ENCODE data around the gene NOBOX.

NOBOX gene

DNA sequence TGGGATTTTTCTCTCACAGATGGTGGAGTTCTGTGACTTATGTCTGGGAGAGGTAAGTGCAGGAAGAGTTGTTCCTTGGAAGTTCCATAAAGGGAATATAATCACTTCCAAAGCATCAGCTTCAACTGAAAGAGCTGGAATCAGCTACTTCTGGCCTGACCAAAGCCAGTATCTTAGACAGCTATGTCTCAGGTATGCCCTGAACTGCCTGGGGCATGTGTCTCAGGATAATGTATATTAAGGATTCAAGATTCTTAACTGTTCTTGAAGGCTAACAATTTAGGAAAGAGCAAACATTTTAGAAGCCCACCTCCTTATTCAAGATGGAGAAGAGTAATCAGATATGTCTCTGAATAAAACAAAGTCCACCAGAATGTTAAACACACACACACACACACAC lies 12.4 kb upstream of the NOBOX start:
- H3K27ac ChIP-seq: no peak overlapping the region
- H3K4me3 ChIP-seq: no peak overlapping the region
- no peaks in the 10 kb centered on the region for H3K27me3 ChIP-seq
- peaks cover 12% of the 10 kb centered on the region for H3K9me3 ChIP-seq
- no peak for TF ChIP-seq Cebpa-rat (IDR thresholded peaks at IDR 0.05)
- H3K36me3 ChIP-seq: no peaks in the 10 kb centered on the region
- H3K9ac ChIP-seq: no peak overlapping the region
- no peaks in the 10 kb centered on the region for H3K4me1 ChIP-seq
- H3K4me2 ChIP-seq: no peak overlapping the region
- H4K20me1 ChIP-seq: no peaks in the 10 kb centered on the region

DNA sequence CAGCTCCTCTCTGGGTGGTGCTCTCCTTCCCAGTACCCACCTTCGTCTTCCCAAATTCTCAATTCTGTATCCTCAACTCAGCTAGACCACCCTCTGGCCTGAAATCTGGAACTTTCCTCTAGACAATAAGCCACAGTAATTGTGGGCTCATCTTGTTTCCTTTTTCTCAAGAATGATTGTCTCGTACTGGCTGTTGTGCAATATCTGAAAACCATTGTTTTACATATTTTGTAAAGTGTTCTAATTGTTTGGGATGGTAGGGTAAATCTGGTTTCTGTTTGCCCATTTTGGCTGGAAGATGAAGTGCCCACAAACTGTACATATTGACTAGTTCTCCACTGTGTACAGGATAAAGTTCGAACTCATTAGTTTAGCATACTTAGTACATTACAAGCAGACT lies 11.3 kb upstream of the NOBOX start:
- Histone ChIP-seq H3K4me3 (no peak overlapping the region), H3K4me1 (no peaks in the 10 kb centered on the region), H3K9me3 (peaks cover 12% of the 10 kb centered on the region), H3K27ac (no peak overlapping the region), H3K4me2 (no peak overlapping the region), H4K20me1 (no peaks in the 10 kb centered on the region), H3K27me3 (no peaks in the 10 kb centered on the region), H3K9ac (no peak overlapping the region), H3K36me3 (no peaks in the 10 kb centered on the region)
- no peak for TF ChIP-seq Cebpa-rat (IDR thresholded peaks at IDR 0.05)

DNA sequence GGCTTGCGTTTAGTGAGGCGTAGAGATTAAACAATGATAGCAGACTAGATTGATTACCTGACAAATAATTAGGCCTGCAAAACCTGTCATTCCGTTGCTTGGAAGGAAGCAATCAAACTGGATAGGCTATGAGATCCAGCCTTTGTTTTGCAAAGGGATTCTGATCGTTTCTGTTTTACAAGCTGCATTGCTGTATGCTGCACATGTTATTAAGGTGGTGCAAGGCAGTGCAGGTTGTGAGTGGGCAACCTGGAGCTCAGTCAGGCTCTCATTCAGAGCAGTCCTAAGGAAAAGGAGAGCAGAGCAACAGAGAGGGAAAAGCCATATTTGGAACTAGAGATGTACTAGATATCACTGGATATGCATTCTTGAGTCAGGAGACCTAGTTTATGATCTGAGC lies 6.9 kb upstream of the NOBOX start:
- Histone ChIP-seq H3K36me3 (no peaks in the 10 kb centered on the region), H3K27ac (no peak overlapping the region), H3K4me3 (no peak overlapping the region), H3K9me3 (no peaks in the 10 kb centered on the region), H4K20me1 (no peaks in the 10 kb centered on the region), H3K27me3 (no peaks in the 10 kb centered on the region), H3K4me1 (no peaks in the 10 kb centered on the region), H3K4me2 (no peak overlapping the region), H3K9ac (no peak overlapping the region)
- TF ChIP-seq Cebpa-rat (IDR thresholded peaks at IDR 0.05): no peak

DNA sequence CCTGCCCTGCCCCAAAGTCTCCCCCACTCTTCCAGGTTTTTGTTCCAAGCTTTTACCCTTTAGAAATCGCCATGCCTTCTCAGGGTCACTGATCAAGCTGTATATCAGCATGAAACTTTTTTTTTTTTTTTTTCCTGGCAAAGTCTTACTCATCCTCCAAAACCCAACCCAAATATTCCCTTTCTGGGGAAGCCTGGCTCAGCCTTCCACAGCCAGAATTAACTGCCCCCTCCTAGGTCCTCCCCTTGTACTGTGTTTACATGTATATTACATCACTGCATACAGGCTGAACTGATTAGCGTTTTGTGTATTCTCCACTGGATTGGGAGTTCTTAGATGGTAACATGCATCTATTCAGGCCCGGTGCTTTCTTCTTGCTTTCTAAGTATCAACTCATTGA lies 4.6 kb upstream of the NOBOX start:
- H4K20me1 ChIP-seq: no peaks in the 10 kb centered on the region
- no peak overlapping the region for H3K27ac ChIP-seq
- no peaks in the 10 kb centered on the region for H3K9me3 ChIP-seq
- H3K36me3 ChIP-seq: no peaks in the 10 kb centered on the region
- H3K4me2 ChIP-seq: no peak overlapping the region
- H3K27me3 ChIP-seq: no peaks in the 10 kb centered on the region
- H3K4me1 ChIP-seq: no peaks in the 10 kb centered on the region
- no peak overlapping the region for H3K9ac ChIP-seq
- H3K4me3 ChIP-seq: no peak overlapping the region
- no peak for TF ChIP-seq Cebpa-rat (IDR thresholded peaks at IDR 0.05)

DNA sequence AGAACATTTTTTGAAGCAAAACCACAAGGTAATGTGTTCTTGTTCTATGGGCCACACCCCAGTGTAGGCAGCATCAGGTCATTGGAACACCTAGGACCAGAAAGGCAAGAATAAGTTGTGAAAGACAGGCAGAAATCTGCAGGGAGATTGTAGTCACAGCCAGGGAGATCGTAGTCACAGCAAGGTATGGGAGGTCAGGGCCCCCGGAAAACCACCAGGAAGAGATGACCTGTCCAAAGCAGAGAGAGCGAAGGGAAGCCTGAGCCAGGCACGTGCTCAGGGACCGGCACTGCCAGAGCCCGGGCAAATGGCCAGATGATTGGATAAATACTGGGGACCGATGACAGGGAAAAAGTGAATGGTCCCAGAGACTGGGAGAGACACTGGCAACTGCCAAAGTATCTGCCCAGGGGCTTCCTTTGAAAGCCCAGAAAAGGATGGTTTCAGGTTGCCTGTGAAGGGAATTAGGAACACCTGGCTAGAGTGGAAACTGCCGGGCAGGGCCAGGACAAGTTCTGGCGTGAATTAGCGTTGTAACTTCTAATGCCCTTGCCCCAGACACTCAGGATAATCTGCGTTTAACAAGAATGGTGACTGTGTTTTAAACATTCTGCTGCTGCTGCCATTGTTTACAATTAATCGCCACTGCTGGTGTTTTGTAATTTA lies 3.9 kb upstream of the NOBOX start:
- Histone ChIP-seq H3K4me1 (no peaks in the 10 kb centered on the region), H3K4me3 (no peak overlapping the region), H4K20me1 (no peaks in the 10 kb centered on the region), H3K36me3 (no peaks in the 10 kb centered on the region), H3K9me3 (no peaks in the 10 kb centered on the region), H3K9ac (no peak overlapping the region), H3K4me2 (no peak overlapping the region), H3K27me3 (no peaks in the 10 kb centered on the region), H3K27ac (no peak overlapping the region)
- TF ChIP-seq Cebpa-rat (IDR thresholded peaks at IDR 0.05): no peak

DNA sequence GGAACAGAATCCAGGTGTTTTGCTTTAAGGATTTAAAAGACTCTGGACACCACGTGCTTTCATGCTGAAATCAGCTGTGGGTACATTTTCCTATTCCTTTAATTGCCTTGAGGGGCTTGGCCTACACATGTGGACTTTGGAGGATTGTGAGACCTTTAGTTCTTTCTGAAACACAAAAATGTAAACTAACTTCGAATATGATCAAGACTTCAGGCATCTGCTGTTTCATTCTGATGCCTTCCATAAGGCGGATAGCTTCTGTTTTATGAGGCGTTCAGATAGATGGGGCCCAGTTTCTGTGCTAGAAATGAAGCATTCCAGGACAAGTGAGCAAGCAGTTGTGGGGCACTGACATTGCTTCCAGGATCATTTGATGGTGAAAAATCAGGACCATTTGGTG lies 1.5 kb upstream of the NOBOX start:
- H3K4me2 ChIP-seq: no peak overlapping the region
- no peaks in the 10 kb centered on the region for H4K20me1 ChIP-seq

DNA sequence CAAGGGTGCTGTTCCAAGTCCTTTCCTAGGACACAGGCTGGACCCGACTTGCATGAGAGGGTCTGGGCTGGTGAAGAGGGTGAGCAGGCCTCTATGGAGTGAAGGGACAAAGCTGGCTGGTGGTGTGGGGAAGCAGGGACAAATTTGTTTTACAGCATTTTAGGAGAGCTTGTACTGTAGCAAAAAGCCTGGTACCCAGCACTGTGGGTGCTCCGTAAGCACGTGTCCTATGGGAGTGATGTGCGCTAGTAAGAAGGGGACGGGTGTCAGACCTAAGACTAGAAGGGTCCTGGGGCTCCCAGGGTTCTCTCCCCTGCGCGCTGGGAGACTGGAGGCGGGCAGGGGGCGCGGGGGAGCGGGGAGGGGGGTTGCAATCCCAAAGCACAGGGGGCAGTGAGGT lies 391 bp downstream of the NOBOX start:
- Histone ChIP-seq H3K9ac (no peak overlapping the region), H3K4me2 (no peak overlapping the region), H3K27ac (no peak overlapping the region), H3K36me3 (no peaks in the 10 kb centered on the region), H3K9me3 (no peaks in the 10 kb centered on the region), H4K20me1 (no peaks in the 10 kb centered on the region), H3K27me3 (no peaks in the 10 kb centered on the region), H3K4me3 (no peak overlapping the region), H3K4me1 (no peaks in the 10 kb centered on the region)
- no peak for TF ChIP-seq Cebpa-rat (IDR thresholded peaks at IDR 0.05)

More for the DNA sequence above, 1.5 kb upstream of the NOBOX start:
- TF ChIP-seq Cebpa-rat (IDR thresholded peaks at IDR 0.05): no peak
- Histone ChIP-seq H3K9me3 (no peaks in the 10 kb centered on the region), H3K36me3 (no peaks in the 10 kb centered on the region), H3K27ac (no peak overlapping the region), H3K4me1 (no peaks in the 10 kb centered on the region), H3K27me3 (no peaks in the 10 kb centered on the region), H3K4me3 (no peak overlapping the region), H3K9ac (no peak overlapping the region)

DNA sequence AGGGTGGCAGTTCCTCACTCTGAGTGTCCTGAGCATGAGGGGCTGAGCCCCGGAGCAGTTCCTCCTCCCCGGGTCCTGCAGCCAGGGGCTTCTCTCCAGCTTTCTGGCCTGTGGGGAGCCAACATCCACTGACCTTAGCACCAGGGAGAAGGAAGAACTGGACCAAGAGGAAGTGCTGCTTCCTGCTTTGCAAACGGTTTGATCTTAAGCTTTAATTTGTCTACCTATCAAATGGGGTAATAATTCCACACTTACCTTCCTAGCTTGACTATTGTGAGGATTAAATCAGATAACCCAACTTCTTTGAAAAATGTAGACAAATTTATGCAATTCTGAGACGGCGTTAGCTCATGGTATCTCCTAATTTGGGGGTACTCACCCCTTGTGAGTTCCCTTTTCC lies 2.0 kb downstream of the NOBOX start:
- no peaks in the 10 kb centered on the region for H4K20me1 ChIP-seq

DNA sequence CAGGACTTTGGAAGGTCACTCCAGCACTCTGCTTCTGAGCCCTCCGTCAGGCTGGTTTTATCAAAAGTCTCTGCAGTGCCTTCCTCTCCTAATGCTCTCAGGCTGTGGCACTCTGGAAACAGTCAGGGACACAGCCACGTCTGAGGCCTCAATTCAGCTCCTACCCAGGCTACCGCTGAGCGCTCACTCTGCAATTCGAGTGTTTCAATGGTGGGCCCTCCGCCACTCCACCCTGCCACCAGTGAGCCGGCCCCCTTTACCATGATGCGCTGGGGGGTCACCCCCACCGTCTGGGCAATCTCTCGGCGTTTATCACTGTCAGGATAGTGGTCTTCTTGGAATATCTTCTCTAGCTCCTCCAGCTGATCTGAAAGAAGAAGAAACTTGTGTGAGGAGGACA lies 3.5 kb downstream of the NOBOX start:
- no peak overlapping the region for H3K9ac ChIP-seq
- H3K27me3 ChIP-seq: no peaks in the 10 kb centered on the region
- H3K4me2 ChIP-seq: no peak overlapping the region
- H3K9me3 ChIP-seq: no peaks in the 10 kb centered on the region
- H3K27ac ChIP-seq: no peak overlapping the region
- no peak overlapping the region for H3K4me3 ChIP-seq
- no peak for TF ChIP-seq Cebpa-rat (IDR thresholded peaks at IDR 0.05)
- no peaks in the 10 kb centered on the region for H3K36me3 ChIP-seq
- H3K4me1 ChIP-seq: no peaks in the 10 kb centered on the region
- no peaks in the 10 kb centered on the region for H4K20me1 ChIP-seq

More for the DNA sequence above, 2.0 kb downstream of the NOBOX start:
- H3K9me3 ChIP-seq: no peaks in the 10 kb centered on the region
- no peak overlapping the region for H3K4me3 ChIP-seq
- H3K4me2 ChIP-seq: no peak overlapping the region
- no peak overlapping the region for H3K9ac ChIP-seq
- no peaks in the 10 kb centered on the region for H3K4me1 ChIP-seq
- no peaks in the 10 kb centered on the region for H3K27me3 ChIP-seq
- no peak for TF ChIP-seq Cebpa-rat (IDR thresholded peaks at IDR 0.05)
- H3K36me3 ChIP-seq: no peaks in the 10 kb centered on the region
- no peak overlapping the region for H3K27ac ChIP-seq

DNA sequence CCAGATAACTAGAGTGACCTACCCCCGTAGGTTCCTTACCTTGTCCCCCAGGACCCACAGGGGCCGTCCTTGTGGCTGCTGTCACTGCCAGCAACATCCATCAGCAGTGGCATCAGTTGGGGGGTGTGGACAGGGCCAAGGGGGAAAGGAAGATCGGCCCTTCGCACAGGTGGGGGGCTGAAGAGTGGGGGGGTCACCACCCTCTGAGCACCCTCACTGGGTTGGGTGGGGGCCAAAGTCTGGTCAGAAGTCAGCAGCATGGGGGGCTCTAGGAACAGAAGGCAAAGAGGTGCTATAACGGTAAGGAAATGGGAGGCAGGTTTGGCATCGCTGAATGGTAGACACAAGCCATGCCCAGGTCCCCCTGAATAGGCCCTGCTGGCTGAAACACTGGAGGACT lies 4.6 kb downstream of the NOBOX start:
- no peak overlapping the region for H3K4me2 ChIP-seq
- H3K4me3 ChIP-seq: no peak overlapping the region
- no peak overlapping the region for H3K9ac ChIP-seq
- no peaks in the 10 kb centered on the region for H3K27me3 ChIP-seq
- H3K4me1 ChIP-seq: no peaks in the 10 kb centered on the region
- H4K20me1 ChIP-seq: no peaks in the 10 kb centered on the region
- H3K27ac ChIP-seq: no peak overlapping the region
- no peaks in the 10 kb centered on the region for H3K36me3 ChIP-seq
- H3K9me3 ChIP-seq: no peaks in the 10 kb centered on the region
- no peak for TF ChIP-seq Cebpa-rat (IDR thresholded peaks at IDR 0.05)

DNA sequence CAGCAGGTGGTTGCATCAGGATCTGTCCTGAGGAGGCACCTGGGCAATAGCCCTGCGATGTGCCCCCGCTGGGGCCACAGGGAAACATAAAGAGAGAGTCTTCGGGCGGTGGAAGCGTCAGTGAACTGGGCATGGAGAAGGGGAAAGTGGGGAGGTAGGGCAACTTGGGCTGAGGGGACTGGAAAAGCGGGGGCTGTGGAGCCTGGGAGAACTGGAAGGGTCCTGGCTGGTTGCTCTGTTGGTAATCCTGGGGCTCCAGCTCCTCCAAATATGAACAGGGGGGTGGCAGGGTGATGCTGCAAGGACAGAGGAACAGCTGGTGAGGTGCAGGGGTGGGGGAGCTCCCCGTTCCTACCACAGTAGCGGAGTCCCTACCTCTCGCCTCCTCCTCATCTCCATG lies 5.2 kb downstream of the NOBOX start:
- Histone ChIP-seq H3K27me3 (no peaks in the 10 kb centered on the region), H3K4me1 (no peaks in the 10 kb centered on the region), H4K20me1 (no peaks in the 10 kb centered on the region), H3K36me3 (no peaks in the 10 kb centered on the region), H3K9me3 (no peaks in the 10 kb centered on the region), H3K9ac (no peak overlapping the region), H3K4me2 (no peak overlapping the region), H3K27ac (no peak overlapping the region), H3K4me3 (no peak overlapping the region)
- no peak for TF ChIP-seq Cebpa-rat (IDR thresholded peaks at IDR 0.05)
